MM.1S (cell line): ENCODE data around the gene PMFBP1.

Experiments used
- DNase-seq: peaks from one replicate; pipeline ENCODE4 v3.0.0-alpha.2; 2015
- H2AFZ ChIP-seq: fragments of 300-600 bp; sonication (generic); 2 replicates; pipeline ENCODE4 v1.6.0; 2016; ENCODE audit warnings: antibody characterized with exemption, low read length
- H3F3A ChIP-seq: fragments of 300-600 bp; sonication (generic); 2 replicates; pipeline ENCODE4 v1.6.1; 2016; ENCODE audit warnings: mild to moderate bottlenecking, antibody characterized with exemption, low read length, moderate library complexity, mixed read lengths; ENCODE audit not compliant: insufficient read depth
- H3K27ac ChIP-seq: fragments of 300-600 bp; sonication (generic); 2 replicates; pipeline ENCODE4 v1.5.1; 2016; ENCODE audit warnings: mild to moderate bottlenecking, low read length
- H3K27me3 ChIP-seq: fragments of 300-600 bp; sonication (generic); replicated peaks from 2 replicates; pipeline ENCODE4 v1.6.0; 2016; ENCODE audit warnings: low read length; ENCODE audit not compliant: insufficient read depth
- H3K36me3 ChIP-seq: fragments of 300-600 bp; sonication (generic); replicated peaks from 2 replicates; pipeline ENCODE4 v1.6.1; 2016; ENCODE audit warnings: mild to moderate bottlenecking, low read length, mixed read lengths; ENCODE audit not compliant: insufficient read depth
- H3K4me1 ChIP-seq: fragments of 300-600 bp; sonication (generic); 2 replicates; pipeline ENCODE4 v1.6.1; 2016; ENCODE audit warnings: low read length, mixed read lengths
- H3K4me2 ChIP-seq: fragments of 300-600 bp; sonication (generic); 2 replicates; pipeline ENCODE4 v1.6.0; 2016; ENCODE audit warnings: low read depth, low read length
- H3K4me3 ChIP-seq: fragments of 300-600 bp; sonication (generic); 2 replicates; pipeline ENCODE4 v1.5.1; 2016; ENCODE audit warnings: low read length, mixed read lengths
- H3K79me2 ChIP-seq: fragments of 300-600 bp; sonication (generic); 2 replicates; pipeline ENCODE4 v1.6.1; 2016; ENCODE audit warnings: mixed run types, low read length, mixed read lengths
- H3K9ac ChIP-seq: fragments of 300-600 bp; sonication (generic); 2 replicates; pipeline ENCODE4 v1.6.1; 2016; ENCODE audit warnings: low read length, mixed read lengths
- H3K9me2 ChIP-seq: fragments of 300-600 bp; sonication (generic); replicated peaks from 2 replicates; pipeline ENCODE4 v1.6.1; 2016; ENCODE audit warnings: mild to moderate bottlenecking, low read length, mixed read lengths; ENCODE audit not compliant: insufficient read depth
- H3K9me3 ChIP-seq: fragments of 300-600 bp; sonication (generic); replicated peaks from 2 replicates; pipeline ENCODE4 v1.6.1; 2016; ENCODE audit warnings: mild to moderate bottlenecking, low read length, mixed read lengths; ENCODE audit not compliant: insufficient read depth
- H4K20me1 ChIP-seq: fragments of 300-600 bp; sonication (generic); 2 replicates; pipeline ENCODE4 v1.6.1; 2016; ENCODE audit warnings: mild to moderate bottlenecking, low read length, moderate library complexity, mixed read lengths; ENCODE audit not compliant: insufficient read depth
- CTCF ChIP-seq: fragments of 300-600 bp; sonication (generic); IDR thresholded peaks from 2 replicates; pipeline ENCODE4 v1.5.1; 2016; ENCODE audit warnings: antibody characterized with exemption, low read length, mixed read lengths
- EZH2 ChIP-seq: fragments of 300-600 bp; sonication (generic); optimal IDR thresholded peaks from 2 replicates; pipeline ENCODE3; 2017; ENCODE audit warnings: low read depth, mild to moderate bottlenecking, antibody characterized with exemption, low read length, mixed read lengths
- EZH2phosphoT487 ChIP-seq: fragments of 300-600 bp; sonication (generic); IDR thresholded peaks from 2 replicates; pipeline ENCODE4 v1.6.1; 2018; ENCODE audit warnings: antibody characterized with exemption, low read length

Gene PMFBP1

GRCh38 chr16:72134507-72134906 is 37.4 kb downstream of the PMFBP1 start:
- Histone ChIP-seq H3K36me3 (no peaks in the 10 kb centered on the region), H3K27ac (no peak overlapping the region)

GRCh38 chr16:72132726-72133125 is 39.2 kb downstream of the PMFBP1 start:
- Histone ChIP-seq H3K27me3 (no peaks in the 10 kb centered on the region), H3K4me2 (no peak overlapping the region), H4K20me1 (no peaks in the 10 kb centered on the region), H2AFZ (no peak overlapping the region), H3K36me3 (no peaks in the 10 kb centered on the region), H3K9ac (no peak overlapping the region), H3K9me2 (no peaks in the 10 kb centered on the region), H3F3A (no peaks in the 10 kb centered on the region), H3K79me2 (no peaks in the 10 kb centered on the region), H3K4me1 (no peaks in the 10 kb centered on the region), H3K27ac (no peak overlapping the region), H3K9me3 (no peaks in the 10 kb centered on the region), H3K4me3 (no peak overlapping the region)
- TF ChIP-seq EZH2 (no peak), EZH2phosphoT487 (no peak), CTCF (no peak)
- no peak for DNase-seq

More at GRCh38 chr16:72134507-72134906, 37.4 kb downstream of the PMFBP1 start:
- no peaks in the 10 kb centered on the region for H3K27me3 ChIP-seq
- no peak overlapping the region for H3K4me3 ChIP-seq
- no peaks in the 10 kb centered on the region for H3K4me1 ChIP-seq
- H4K20me1 ChIP-seq = no peaks in the 10 kb centered on the region
- no peaks in the 10 kb centered on the region for H3K9me3 ChIP-seq
- H3K79me2 ChIP-seq = no peaks in the 10 kb centered on the region
- no peak overlapping the region for H3K9ac ChIP-seq
- TF ChIP-seq CTCF = no peak
- H3F3A ChIP-seq = no peaks in the 10 kb centered on the region
- no peak overlapping the region for H3K4me2 ChIP-seq
- DNase-seq = no peak
- H2AFZ ChIP-seq = no peak overlapping the region
- no peaks in the 10 kb centered on the region for H3K9me2 ChIP-seq

GRCh38 chr16:72131036-72131435 is 40.9 kb downstream of the PMFBP1 start:
- no peak overlapping the region for H3K27ac ChIP-seq
- H3K27me3 ChIP-seq = no peaks in the 10 kb centered on the region
- no peak overlapping the region for H3K4me3 ChIP-seq
- no peaks in the 10 kb centered on the region for H3K9me3 ChIP-seq
- H3K79me2 ChIP-seq = no peaks in the 10 kb centered on the region
- H3K4me2 ChIP-seq = no peak overlapping the region
- no peak for TF ChIP-seq CTCF
- TF ChIP-seq EZH2phosphoT487 = no peak
- no peak overlapping the region for H2AFZ ChIP-seq
- no peak for DNase-seq
- 0 out of 2 replicates have a peak, but pooled peaks cover 8% of the 10 kb centered on the region for H3K4me1 ChIP-seq
- H3F3A ChIP-seq = no peaks in the 10 kb centered on the region
- no peaks in the 10 kb centered on the region for H4K20me1 ChIP-seq
- no peak overlapping the region for H3K9ac ChIP-seq
- H3K36me3 ChIP-seq = no peaks in the 10 kb centered on the region
- H3K9me2 ChIP-seq = no peaks in the 10 kb centered on the region
